ENCODE measurements around the gene GALNT12. TPM values are rescaled to one million over a fixed set of nuclear protein-coding genes. Genes with fewer than 3 reads are reported as not detected.

Gene GALNT12
- total and polyA plus RNA-seq, 2 experiments from 2014 or later = 14.6 to 23.6 TPM

DNA sequence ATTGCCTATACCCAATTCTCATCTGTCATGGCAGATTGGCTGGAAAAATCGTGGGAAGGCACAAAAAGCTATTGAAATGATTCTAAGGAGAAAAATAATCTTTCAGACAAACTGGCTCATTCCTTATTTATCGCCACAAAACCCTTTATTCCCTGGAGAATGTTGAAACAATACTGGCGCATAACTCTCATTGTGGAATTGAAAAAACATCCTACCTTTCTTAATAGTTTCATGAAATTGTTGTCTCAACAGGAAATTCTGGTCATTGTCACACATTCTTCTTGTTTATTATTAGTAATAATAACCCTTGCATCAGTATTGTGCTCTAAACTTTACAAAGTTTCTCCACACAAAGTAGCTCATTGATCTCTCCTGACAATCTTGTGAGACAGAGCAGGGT lies 87.3 kb downstream of the GALNT12 start:
- peaks cover 8% of the 10 kb centered on the region; the same call in 1 of the 2 replicates for H3K4me1 ChIP-seq (ENCODE audit: insufficient read depth)
- DNase-seq (ENCODE audit: low spot score) (no peak), ATAC-seq (no peak)
- no peaks in the 10 kb centered on the region for H4K20me1 ChIP-seq (replicated peaks; ENCODE audit: insufficient read depth)
- H3K79me2 ChIP-seq (replicated peaks; ENCODE audit: insufficient read depth) = no peaks in the 10 kb centered on the region
- Mint-ChIP-seq H3K4me1 (no peaks in the 10 kb centered on the region), H3K27ac (no peak overlapping the region), H3K9me3 (peaks cover 8% of the 10 kb centered on the region; the same call in 2 of the 3 replicates), H3K4me3 (no peak overlapping the region), H3K27me3 (ENCODE audit: insufficient read depth, low read depth, poor library complexity) (no peaks in the 10 kb centered on the region), H3K36me3 (ENCODE audit: low read depth) (no peaks in the 10 kb centered on the region)
- H3K9me2 ChIP-seq (ENCODE audit: insufficient read depth) = no peaks in the 10 kb centered on the region
- TF ChIP-seq EZH2 (IDR thresholded peaks at IDR 0.05; ENCODE audit: low read depth, unreplicated experiment) (no peak), POLR2AphosphoS5 (IDR thresholded peaks at IDR 0.05; ENCODE audit: low read depth) (no peak), ZNF114 (CRISPR knock-in tag; IDR thresholded peaks at IDR 0.05) (no peak), NANOG (IDR thresholded peaks at IDR 0.05; ENCODE audit: borderline replicate concordance) (no peak)
- TF ChIP-seq, protein P1, sequence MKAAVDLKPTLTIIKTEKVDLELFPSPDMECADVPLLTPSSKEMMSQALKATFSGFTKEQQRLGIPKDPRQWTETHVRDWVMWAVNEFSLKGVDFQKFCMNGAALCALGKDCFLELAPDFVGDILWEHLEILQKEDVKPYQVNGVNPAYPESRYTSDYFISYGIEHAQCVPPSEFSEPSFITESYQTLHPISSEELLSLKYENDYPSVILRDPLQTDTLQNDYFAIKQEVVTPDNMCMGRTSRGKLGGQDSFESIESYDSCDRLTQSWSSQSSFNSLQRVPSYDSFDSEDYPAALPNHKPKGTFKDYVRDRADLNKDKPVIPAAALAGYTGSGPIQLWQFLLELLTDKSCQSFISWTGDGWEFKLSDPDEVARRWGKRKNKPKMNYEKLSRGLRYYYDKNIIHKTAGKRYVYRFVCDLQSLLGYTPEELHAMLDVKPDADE (IDR thresholded peaks at IDR 0.05) = no peak
- TF ChIP-seq, protein P2, sequence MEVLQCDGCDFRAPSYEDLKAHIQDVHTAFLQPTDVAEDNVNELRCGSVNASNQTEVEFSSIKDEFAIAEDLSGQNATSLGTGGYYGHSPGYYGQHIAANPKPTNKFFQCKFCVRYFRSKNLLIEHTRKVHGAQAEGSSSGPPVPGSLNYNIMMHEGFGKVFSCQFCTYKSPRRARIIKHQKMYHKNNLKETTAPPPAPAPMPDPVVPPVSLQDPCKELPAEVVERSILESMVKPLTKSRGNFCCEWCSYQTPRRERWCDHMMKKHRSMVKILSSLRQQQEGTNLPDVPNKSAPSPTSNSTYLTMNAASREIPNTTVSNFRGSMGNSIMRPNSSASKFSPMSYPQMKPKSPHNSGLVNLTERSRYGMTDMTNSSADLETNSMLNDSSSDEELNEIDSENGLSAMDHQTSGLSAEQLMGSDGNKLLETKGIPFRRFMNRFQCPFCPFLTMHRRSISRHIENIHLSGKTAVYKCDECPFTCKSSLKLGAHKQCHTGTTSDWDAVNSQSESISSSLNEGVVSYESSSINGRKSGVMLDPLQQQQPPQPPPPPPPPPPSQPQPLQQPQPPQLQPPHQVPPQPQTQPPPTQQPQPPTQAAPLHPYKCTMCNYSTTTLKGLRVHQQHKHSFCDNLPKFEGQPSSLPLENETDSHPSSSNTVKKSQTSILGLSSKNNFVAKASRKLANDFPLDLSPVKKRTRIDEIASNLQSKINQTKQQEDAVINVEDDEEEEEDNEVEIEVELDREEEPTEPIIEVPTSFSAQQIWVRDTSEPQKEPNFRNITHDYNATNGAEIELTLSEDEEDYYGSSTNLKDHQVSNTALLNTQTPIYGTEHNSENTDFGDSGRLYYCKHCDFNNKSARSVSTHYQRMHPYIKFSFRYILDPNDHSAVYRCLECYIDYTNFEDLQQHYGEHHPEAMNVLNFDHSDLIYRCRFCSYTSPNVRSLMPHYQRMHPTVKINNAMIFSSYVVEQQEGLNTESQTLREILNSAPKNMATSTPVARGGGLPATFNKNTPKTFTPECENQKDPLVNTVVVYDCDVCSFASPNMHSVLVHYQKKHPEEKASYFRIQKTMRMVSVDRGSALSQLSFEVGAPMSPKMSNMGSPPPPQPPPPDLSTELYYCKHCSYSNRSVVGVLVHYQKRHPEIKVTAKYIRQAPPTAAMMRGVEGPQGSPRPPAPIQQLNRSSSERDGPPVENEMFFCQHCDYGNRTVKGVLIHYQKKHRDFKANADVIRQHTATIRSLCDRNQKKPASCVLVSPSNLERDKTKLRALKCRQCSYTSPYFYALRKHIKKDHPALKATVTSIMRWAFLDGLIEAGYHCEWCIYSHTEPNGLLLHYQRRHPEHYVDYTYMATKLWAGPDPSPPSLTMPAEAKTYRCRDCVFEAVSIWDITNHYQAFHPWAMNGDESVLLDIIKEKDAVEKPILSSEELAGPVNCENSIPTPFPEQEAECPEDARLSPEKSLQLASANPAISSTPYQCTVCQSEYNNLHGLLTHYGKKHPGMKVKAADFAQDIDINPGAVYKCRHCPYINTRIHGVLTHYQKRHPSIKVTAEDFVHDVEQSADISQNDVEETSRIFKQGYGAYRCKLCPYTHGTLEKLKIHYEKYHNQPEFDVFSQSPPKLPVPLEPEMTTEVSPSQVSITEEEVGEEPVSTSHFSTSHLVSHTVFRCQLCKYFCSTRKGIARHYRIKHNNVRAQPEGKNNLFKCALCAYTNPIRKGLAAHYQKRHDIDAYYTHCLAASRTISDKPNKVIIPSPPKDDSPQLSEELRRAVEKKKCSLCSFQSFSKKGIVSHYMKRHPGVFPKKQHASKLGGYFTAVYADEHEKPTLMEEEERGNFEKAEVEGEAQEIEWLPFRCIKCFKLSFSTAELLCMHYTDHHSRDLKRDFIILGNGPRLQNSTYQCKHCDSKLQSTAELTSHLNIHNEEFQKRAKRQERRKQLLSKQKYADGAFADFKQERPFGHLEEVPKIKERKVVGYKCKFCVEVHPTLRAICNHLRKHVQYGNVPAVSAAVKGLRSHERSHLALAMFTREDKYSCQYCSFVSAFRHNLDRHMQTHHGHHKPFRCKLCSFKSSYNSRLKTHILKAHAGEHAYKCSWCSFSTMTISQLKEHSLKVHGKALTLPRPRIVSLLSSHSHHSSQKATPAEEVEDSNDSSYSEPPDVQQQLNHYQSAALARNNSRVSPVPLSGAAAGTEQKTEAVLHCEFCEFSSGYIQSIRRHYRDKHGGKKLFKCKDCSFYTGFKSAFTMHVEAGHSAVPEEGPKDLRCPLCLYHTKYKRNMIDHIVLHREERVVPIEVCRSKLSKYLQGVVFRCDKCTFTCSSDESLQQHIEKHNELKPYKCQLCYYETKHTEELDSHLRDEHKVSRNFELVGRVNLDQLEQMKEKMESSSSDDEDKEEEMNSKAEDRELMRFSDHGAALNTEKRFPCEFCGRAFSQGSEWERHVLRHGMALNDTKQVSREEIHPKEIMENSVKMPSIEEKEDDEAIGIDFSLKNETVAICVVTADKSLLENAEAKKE (CRISPR knock-in tag; IDR thresholded peaks at IDR 0.05) = no peak
- H3K4me2 ChIP-seq = no peak overlapping the region
- H2AFZ ChIP-seq = no peak overlapping the region
- no peak overlapping the region for H3K4me3 ChIP-seq
- H3K36me3 ChIP-seq (ENCODE audit: insufficient read depth) = no peaks in the 10 kb centered on the region
- no peaks in the 10 kb centered on the region for H3K27me3 ChIP-seq (ENCODE audit: insufficient read depth)
- H3F3A ChIP-seq (replicated peaks; ENCODE audit: low read depth) = no peaks in the 10 kb centered on the region
- no peak overlapping the region for H3K27ac ChIP-seq (ENCODE audit: low read depth)
